CD4-positive, alpha-beta T cell treated with Interleukin-15 for 1 hour (primary cell): ENCODE results near the gene LMX1B.
A peak's percentile ranks its signal among the peaks of the same experiment; 100 is the strongest.

Experiments
- DNase-seq: peaks from one replicate; pipeline ENCODE4 v3.0.0-alpha.2; 2020

Gene LMX1B

DNA sequence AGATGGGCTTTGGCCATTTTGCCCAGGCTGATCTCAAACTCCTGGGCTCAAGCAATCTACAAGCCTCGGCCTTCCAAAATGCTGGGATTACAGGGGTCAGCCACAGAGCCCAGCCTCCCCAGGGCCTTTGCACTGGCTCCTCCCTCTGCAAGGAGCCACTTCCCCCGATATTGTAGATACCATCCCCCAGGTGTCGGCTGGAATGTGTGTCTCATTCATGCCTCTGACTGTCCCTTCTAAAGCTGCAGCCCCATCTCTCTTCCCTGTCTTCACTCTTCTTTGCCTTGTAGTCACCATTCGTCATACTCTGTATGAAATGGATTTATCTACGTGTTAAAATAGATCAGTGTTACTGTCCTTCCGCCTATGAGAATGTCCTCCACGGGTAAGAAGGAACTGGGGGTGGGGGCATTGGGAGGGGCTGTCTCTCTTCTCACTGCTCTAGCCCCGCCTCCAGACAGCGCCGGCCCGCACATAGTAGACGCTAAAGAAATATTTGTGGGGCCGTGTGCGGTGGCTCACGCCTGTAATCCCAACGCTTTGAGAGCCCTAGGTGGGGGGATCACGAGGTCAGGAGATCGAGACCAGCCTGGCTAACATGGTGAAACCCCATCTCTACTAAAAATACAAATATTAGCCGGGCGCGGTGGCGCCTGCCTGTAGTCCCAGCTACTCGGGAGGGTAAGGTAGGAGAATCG lies 68.5 kb downstream of the LMX1B start:
- DNase-seq: no peak

DNA sequence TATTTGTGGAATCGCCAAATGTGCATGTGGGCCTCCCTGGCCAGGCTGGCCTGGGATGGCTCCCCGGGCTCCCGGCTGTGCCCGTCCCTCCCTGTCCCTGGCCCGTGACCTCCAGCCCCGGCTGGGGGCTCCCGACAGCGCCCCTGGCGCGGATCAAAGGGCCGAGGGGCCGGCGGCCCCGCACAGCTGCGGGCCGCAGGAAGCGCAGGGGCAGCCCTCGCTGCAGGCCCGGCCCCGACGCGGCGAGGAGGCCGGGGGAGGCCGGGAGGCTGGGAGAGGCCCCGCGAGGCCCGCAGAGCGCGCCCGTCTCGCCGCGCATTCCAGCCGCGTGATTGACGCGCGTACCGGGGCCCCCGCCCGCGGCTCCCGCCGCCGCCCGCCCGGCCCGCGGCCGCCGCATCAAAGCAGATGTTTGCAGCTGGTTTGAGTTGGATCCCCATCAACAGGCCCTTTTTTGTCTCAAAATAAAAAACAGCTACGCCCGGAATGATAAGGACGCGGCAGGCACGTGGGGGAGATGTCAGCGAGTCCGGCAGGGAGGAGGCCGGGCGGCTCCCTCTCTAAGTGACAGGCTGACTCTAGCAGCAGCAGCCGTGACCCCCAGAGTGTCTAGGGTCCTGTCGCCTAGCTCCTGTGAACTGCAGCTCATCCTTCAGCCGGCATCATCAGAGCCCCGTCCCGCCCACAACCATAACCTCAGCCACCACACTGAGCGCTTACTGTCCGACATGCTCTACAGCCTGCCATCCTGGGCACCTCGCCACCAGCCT lies 69.4 kb downstream of the LMX1B start:
- DNase-seq: no peak

DNA sequence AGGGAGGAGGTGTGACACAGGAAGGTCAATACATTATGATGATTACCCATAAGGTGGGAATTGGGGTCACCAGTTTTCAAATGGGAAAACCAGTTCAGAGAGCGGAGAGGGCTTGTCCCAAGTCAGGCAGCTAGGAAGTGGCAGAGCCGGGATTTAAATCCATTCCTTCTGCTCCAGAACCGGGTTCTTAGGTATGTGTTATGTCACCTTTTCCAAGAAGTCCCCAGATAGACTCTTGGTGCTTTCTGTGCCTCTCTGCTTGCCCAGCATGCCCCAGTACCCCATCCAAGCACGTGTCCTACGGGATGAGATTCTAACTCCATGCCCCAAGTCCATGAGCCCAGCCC lies 69.9 kb downstream of the LMX1B start:
- DNase-seq: no peak

DNA sequence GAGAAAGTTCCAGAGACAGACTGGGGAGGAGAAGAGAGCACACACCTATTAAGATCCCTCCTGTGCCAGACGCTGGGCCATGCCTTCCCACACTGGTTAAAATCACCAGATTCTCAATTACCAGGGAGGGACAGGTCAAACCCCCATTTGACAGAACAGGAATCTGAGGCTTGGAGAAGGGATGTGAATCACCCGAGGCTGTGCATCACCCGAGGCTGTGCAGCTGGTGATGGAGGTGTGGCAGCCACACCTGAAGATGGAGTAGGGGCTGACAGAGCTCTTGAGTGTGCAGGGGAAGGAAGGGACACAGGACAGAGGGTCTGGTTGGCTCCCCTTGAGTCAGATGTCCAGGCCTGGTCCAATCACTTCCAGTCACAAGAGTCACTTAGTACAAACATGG lies 70.6 kb downstream of the LMX1B start:
- DNase-seq: no peak

DNA sequence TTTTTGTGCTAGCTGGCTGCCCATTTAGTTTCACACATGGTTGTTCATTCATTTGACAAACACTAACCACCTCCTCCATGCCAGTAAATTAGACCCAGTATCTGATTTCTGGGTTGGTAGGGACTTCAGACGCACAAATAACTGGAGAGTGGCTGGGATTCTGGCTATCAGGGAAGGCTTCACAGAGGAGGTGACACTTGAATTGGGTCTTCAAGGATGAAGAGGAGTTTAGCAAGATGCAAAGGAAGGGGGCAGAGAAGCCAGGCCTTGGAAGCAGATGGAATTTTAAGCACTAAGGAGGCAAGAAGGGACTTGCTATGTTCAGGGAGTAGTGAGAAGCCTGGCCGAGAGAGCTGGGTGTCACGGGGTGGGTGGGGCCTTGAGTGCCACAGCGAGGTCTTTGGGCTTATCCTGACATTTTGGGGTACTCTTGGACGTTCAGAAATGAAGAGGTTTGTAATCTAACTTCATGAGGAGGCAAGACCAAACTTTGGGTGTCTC lies 71.3 kb downstream of the LMX1B start:
- no peak for DNase-seq

DNA sequence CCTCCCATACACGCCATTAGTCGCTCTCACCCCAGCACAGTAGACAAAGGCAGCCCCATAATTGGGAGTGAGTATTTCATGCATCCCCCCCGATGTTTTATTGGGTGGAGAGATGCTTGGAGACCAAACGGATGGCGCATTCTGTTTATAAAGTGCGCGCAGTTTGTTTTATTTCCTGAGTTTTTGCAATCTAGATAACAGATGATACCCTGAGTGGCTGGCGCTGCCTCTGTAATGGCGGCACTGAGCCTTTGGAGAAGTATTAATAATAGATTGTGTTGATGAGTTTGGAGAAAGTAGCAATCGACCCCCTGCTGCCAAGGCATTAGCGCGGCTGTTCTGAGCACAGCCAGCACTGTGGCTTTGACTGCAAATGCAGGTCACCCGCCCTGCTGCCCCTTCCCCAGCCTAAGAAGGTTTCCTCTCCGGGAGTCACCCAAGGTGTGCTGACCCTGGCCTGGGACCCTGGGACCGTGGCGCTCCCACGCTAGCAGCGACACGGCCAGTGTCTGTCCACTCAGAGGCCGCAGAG lies 74.3 kb downstream of the LMX1B start:
- DNase-seq: no peak

DNA sequence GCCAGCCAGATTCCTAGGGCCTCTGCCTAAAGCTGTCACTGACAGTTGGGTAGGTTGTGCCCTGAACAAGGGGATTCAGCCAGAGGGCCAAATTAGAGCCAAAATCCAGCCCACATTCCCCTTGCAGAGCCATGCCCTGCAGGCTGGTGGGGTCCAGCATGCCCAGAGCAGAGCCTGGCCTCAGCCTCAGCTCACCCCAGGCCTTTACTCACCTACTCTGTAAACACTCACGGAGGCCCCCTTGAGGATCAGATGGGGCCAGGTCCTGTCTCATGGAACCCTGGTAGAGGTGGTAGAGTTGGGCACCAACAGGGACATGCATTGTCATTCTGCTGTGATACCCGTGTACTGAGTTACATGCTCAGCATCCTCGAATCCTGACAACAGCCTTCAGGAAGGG lies 74.9 kb downstream of the LMX1B start:
- DNase-seq: no peak

DNA sequence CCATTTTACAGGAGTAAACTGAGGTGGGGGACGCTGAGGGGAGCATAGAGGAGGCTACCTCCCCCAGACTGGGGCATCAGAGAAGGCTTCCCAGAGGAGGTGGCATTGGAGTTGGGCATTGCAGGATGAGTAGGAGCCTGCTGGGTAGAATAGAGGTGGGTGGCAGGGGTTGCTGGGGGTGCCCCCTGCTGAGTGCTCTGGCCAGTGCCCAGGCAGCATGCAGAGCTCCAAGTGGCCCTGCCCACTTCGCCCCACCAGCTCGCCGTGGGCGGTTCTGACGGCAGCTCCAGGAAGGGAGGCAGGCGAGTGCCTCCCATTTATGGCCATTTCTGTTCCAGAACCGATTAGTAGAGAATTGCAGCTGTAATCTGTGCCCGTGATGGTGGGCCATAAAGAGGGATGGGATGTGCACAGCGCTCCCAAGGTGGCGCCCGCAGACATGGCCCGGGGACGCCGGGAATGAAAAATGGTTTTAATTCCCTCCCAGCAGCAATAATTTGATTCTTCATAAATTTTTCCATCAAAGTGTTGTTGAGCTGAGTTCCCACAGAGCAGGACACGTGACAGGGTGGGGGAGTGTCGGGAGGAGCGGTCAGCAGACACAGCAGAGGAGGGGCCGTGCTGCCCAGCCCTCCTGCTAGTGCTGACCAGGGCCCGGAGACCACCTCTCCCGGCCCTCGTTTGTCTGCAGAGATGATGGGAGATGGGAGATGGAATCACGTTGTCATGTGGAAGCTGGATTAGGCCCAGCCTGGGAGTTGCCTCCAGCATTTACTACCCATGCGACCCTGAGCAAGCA lies 75.5 kb downstream of the LMX1B start:
- DNase-seq: no peak

DNA sequence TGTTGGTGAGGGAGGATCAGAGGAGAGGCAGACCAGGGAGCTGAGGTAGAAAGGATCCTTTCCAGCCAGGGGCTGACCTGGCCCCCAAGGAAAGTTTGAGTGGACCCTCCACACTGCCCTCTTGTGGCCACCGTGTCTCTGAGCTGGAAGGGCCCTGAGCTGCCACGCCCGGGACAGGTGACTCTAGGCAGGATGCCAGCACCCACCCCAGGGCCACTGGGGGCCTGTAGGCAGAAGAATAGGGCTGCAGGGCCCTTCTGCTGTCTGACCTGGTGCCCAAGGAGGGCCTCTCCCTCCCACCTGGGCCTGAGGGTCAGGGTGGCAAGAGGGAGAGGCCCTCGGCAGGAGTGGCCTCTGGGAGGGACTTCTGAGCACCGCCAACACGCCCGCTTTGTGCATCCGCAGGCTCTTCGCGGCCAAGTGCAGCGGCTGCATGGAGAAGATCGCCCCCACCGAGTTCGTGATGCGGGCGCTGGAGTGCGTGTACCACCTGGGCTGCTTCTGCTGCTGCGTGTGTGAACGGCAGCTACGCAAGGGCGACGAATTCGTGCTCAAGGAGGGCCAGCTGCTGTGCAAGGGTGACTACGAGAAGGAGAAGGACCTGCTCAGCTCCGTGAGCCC lies 76.8 kb downstream of the LMX1B start:
- peak; percentile 32 for DNase-seq

DNA sequence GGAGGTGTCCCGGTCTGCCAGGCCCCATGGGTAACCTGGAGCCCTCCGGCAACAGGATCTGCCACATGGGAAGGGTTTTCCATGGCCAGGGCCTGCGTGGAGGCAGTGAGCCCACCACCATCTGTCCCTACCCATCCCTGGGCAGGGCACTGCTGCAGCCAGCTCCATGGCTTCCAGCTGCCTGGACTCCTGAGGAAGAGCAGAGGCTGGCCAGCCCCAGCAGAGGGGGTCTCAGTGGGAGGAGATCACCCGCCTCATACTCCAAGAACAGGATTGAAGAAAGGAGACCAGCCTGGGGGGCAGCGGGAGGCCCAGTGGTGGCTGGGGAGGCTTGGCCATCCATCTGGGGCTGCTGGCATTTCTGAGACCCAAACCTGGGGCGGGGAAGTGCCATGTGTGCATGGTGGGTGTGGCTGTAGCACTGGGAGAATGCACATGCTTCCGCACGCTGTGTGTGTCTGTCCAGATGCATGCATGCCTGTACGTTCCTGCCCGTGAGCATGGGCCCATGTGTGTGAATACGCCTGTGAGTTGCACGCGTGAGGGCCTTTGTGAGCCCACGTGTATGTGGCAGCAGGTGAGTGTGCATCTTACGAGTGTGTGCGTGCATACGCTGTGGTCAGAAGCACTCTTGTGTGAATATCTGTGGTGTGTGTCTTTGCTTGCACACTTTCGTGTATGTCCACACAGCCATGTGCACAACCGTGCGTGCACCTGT lies 78.5 kb downstream of the LMX1B start:
- DNase-seq: no peak

DNA sequence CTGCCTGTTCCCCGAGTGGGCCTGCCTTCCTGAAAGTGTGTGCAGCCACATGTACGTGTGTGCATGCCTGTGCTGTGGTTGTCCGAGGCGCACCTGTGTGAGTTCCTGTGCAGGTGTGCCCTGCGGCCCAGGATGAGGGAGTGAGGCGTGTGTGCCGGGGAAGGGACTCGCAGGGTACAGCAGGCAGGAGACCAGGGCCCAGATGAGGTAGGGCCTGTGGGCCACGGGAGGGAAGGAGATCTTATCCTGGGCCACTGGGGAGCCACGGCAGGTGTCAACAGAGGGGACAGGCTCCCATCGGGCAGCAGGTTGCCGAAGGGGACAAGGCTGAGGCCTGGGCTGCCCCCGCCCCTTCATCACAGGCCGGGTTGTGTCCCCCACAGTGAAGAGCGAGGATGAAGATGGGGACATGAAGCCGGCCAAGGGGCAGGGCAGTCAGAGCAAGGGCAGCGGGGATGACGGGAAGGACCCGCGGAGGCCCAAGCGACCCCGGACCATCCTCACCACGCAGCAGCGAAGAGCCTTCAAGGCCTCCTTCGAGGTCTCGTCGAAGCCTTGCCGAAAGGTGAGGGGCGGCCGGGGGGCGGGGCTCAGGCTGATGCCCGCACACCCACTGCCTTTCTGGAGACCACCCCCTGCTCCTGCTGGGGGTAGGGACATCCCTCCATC lies 79.2 kb downstream of the LMX1B start:
- no peak for DNase-seq

DNA sequence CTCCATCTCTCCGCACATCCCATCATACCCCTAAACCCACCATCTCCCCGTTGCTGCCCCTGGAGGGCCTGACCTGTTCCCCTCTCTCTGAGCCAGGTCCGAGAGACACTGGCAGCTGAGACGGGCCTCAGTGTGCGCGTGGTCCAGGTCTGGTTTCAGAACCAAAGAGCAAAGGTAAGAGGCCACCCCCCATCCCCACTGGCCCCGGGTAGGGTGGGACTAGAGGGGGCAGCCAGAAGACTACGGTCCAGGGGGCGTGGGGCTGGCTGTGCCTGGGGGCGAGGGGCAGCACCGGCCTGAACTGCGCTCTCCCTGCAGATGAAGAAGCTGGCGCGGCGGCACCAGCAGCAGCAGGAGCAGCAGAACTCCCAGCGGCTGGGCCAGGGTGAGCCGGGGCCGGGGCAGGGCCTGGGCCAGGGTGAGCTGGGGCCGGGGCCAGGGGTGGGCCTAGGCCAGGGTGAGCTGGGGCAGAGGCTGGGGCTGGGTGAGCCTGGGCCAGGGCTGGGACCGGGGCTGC lies 79.8 kb downstream of the LMX1B start:
- DNase-seq: no peak

DNA sequence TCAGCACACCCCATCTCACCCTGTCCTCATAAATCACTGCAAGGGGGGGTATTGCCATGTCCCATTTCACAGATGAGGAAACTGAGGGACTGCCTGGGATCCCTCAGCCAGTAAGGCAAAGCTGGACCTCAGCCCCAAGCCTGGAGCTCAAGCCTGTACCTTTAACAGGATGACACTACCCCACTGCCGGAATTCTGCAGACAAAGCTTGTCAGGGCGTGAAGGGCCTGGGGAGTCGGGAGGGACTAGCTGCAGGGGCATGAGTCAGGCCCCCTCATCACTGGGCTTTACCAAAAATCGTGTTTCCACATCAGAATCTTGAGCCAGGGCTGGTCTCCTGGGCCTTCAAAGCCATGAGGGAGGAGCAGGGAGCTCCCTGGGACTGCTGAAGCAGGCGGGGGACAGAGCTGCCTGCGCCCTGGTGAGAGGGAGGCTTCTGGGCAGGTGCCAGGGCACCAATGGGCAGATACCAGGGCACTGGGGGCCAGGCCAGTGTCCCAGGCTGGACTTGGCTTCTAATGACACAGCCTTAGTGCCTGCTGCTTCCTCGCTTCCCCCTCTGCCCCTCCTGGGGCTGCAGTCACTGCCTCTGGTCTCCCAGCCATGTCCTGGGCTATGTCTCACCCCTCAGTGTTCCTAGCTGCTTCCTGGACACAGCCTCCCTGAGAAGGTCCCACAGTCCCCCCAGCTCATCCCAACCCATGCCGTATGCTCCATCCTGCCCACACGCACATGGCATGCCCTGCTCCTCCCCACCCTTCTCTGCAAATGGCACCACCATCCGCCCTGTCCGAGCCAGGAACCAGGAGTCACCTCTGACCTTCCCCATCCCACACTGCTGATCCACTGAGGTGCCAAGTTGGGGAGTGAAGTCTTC lies 80.7 kb downstream of the LMX1B start:
- DNase-seq: no peak

DNA sequence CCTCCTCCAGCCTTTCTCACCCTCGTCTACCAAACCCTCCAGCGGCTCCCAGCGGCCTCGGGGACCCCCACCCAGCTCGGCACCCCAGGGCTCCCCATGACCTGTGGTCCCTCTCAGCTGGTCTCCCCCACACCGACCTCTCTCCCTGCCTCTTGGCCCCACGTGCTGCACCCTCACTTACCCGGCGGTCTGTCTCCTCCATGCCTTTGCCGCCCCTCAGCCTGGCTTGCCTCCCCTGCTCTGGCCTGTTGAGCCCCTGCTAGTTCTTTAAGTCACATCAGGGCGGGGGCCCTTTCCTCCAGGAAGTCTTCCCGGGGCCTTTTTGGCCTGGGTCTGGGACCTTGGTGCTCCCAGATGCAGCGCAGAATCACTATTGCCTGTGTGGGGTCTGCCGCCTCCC lies 81.5 kb downstream of the LMX1B start:
- no peak for DNase-seq

DNA sequence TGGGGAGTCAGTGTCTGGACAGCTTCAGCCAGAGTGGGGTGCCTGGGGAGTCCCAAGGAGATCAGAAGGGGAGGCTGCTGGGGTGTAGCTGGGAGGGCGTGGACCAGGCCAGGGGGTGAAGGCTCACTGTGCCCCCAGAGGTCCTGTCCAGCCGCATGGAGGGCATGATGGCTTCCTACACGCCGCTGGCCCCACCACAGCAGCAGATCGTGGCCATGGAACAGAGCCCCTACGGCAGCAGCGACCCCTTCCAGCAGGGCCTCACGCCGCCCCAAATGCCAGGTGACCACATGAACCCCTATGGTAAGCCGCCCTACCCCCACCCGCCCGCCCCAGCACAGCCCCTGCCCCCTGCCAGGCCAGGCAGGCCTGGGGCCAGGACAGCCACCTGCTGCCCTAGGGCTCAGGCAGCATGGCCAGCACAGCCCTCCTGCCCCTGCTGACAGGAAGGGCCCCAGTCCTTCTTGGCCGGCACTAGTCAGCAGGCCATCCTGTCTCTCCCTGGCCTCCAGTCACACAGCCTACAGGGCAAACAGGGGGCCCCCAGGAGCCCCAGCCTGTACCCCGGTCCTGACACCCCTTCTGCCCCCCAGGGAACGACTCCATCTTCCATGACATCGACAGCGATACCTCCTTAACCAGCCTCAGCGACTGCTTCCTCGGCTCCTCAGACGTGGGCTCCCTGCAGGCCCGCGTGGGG lies 82.1 kb downstream of the LMX1B start:
- no peak for DNase-seq

DNA sequence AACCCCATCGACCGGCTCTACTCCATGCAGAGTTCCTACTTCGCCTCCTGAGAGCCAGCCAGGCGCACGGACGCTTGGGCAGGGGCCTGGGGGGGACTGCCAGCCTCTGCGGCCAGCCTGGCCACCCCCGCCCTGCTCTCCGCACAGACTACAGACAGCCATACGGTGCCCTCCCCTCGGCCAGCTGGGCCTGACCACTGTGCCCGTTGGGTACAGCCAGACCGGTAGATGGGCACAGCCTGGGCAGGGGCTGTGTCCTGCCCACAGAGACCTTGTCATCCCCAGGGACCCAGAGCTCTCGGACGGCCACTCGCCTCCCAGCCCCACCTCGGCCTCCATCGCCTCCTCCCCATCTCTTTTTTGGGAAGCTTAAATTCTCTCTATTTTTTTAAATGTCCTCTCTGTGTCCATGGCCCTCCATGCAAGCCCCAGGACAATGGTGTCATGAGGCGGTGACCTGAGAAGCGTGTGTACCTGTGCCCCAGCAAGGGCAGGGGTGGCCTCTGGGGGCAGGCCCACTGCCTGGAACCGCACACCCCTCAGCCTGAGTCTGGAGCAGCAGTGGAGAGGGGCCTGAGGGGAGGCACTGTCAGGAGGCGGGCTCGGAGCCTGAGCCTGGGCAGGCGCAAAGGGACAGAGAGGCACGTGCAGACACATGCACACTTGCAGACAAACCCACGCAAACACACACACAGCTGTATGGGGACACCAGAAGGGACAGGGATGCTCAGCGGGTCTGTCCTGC lies 82.8 kb downstream of the LMX1B start:
- no peak for DNase-seq

DNA sequence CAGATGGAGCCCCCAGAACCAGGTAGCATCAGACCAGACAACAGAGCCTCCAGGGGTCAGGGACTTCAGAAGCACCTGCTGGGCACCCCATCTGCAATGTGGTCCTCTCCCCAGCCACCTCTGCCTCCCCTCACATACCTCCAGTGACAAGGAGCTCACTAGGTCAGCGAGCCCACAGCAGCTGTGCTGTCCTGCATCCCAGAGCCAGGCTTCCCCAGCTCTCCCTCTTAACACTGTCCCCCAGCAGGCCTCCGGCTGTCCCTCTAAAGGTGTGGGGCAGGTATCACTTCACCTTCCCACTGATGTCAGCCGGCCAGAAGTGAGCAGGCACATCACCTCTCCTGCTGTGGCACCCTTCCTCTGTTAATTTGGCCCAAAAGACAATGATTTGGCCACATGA lies 83.6 kb downstream of the LMX1B start:
- DNase-seq: no peak

DNA sequence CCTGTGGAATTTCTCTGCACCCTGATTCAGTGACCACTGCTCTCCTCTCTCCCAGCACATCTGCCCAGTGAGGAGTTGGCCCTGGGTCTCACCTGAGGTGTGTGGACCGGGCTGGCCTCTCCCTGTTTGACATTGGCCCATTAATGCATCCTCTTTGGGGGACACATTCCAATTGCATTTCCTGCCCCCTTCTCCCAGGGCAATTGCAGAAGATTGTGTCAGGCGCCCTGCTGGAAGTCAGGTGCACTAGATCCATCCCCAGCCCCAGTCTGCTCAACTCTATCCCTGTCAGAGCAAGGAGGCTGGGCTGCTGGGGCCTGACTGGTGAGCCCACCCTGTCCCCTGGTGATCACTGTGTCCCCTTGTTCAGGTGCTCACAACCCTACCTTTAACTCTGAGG lies 84.5 kb downstream of the LMX1B start:
- no peak for DNase-seq

DNA sequence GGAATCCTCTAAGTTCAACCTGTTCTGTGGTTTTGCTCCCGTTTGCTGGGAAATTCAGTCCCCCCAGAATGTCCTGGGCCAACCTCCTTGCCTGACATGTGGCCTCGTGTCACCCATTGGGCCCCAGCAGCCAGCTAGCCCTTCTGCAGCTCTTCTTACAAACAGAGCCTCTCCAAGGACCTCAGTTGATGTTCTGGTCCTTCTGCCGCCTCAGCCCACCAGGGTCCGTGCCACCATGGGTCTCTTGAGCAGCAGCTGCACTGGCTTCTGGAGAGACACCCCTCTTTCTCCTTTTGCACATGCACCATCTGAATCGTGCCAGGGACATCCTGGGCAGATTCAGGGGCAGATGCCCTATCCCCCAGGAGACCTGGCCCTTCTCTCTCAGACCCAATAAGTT lies 85.0 kb downstream of the LMX1B start:
- DNase-seq: no peak
